HL-60 (cell line): ENCODE data around the gene CYYR1.

Experiments
- DNase-seq, 2 experiments: peaks; one replicate each; pipeline ENCODE4 v3.0.0-alpha.2; 2010 to 2020; ENCODE audit warnings: low read depth in 1 of 2, low spot score in 1 of 2
- H3K27ac ChIP-seq: fragments of 250-450 bp; sonication (Bioruptor Pico); replicated peaks from 2 replicates; pipeline ENCODE4 v1.5.1; 2020; ENCODE audit warnings: mild to moderate bottlenecking, moderate library complexity
- H3K27me3 ChIP-seq: fragments of 250-450 bp; sonication (Bioruptor Pico); 2 replicates; pipeline ENCODE4 v1.5.1; 2021; ENCODE audit warnings: mild to moderate bottlenecking, moderate library complexity; ENCODE audit not compliant: insufficient read depth, poor library complexity, severe bottlenecking
- H3K4me3 ChIP-seq: replicated peaks from 2 replicates; pipeline ENCODE4 v1.5.1; 2011; ENCODE audit warnings: mild to moderate bottlenecking, control low read depth, low read length; ENCODE audit not compliant: insufficient read depth
- GABPA ChIP-seq: IDR thresholded peaks from 2 replicates; pipeline ENCODE4 v1.6.1; 2012; ENCODE audit warnings: low read depth
- POLR2AphosphoS5 ChIP-seq: IDR thresholded peaks from 2 replicates; pipeline ENCODE4 v1.6.1; 2012; ENCODE audit warnings: low read depth
- SPI1 ChIP-seq: IDR thresholded peaks from 2 replicates; pipeline ENCODE4 v1.6.1; 2012; ENCODE audit warnings: low read depth, mild to moderate bottlenecking, borderline replicate concordance
- TF ChIP-seq, protein P1 (sequence below): IDR thresholded peaks from 2 replicates; pipeline ENCODE4 v1.6.1; 2012; ENCODE audit warnings: low read depth; ENCODE audit not compliant: insufficient replicate concordance
- TF ChIP-seq, protein P2 (sequence below): IDR thresholded peaks from one replicate; pipeline ENCODE4 v1.5.1; 2011; ENCODE audit warnings: low read length, control low read depth, inconsistent platforms; ENCODE audit not compliant: insufficient read depth

The CYYR1 gene

DNA sequence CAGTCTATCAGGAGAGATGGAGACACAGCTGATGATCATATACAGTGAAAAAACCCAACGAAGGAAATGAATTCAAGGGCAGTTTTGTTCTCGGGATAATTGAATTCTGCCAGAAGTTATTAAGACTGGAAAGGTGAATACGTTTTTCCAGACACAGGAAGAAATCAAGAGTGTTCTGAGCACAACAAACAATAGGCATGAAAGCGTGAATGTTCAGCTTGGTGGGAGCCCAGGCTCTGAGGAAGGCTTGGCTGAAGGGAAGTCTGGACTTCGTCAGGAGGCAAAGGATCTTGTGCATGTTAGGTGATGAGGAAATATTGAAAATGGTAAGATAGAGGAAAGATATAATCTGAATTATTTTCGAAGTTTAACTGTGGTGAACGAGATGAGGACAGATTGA, 50.4 kb downstream of the CYYR1 start:
- H3K27ac ChIP-seq: no peak overlapping the region
- no peak for DNase-seq
- H3K4me3 ChIP-seq: no peak overlapping the region
- H3K27me3 ChIP-seq: no peaks in the 10 kb centered on the region
- TF ChIP-seq, protein P1, sequence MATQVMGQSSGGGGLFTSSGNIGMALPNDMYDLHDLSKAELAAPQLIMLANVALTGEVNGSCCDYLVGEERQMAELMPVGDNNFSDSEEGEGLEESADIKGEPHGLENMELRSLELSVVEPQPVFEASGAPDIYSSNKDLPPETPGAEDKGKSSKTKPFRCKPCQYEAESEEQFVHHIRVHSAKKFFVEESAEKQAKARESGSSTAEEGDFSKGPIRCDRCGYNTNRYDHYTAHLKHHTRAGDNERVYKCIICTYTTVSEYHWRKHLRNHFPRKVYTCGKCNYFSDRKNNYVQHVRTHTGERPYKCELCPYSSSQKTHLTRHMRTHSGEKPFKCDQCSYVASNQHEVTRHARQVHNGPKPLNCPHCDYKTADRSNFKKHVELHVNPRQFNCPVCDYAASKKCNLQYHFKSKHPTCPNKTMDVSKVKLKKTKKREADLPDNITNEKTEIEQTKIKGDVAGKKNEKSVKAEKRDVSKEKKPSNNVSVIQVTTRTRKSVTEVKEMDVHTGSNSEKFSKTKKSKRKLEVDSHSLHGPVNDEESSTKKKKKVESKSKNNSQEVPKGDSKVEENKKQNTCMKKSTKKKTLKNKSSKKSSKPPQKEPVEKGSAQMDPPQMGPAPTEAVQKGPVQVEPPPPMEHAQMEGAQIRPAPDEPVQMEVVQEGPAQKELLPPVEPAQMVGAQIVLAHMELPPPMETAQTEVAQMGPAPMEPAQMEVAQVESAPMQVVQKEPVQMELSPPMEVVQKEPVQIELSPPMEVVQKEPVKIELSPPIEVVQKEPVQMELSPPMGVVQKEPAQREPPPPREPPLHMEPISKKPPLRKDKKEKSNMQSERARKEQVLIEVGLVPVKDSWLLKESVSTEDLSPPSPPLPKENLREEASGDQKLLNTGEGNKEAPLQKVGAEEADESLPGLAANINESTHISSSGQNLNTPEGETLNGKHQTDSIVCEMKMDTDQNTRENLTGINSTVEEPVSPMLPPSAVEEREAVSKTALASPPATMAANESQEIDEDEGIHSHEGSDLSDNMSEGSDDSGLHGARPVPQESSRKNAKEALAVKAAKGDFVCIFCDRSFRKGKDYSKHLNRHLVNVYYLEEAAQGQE: no peak
- TF ChIP-seq POLR2AphosphoS5: no peak
- no peak for TF ChIP-seq SPI1
- TF ChIP-seq GABPA: no peak
- TF ChIP-seq, protein P2, sequence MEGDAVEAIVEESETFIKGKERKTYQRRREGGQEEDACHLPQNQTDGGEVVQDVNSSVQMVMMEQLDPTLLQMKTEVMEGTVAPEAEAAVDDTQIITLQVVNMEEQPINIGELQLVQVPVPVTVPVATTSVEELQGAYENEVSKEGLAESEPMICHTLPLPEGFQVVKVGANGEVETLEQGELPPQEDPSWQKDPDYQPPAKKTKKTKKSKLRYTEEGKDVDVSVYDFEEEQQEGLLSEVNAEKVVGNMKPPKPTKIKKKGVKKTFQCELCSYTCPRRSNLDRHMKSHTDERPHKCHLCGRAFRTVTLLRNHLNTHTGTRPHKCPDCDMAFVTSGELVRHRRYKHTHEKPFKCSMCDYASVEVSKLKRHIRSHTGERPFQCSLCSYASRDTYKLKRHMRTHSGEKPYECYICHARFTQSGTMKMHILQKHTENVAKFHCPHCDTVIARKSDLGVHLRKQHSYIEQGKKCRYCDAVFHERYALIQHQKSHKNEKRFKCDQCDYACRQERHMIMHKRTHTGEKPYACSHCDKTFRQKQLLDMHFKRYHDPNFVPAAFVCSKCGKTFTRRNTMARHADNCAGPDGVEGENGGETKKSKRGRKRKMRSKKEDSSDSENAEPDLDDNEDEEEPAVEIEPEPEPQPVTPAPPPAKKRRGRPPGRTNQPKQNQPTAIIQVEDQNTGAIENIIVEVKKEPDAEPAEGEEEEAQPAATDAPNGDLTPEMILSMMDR: no peak

DNA sequence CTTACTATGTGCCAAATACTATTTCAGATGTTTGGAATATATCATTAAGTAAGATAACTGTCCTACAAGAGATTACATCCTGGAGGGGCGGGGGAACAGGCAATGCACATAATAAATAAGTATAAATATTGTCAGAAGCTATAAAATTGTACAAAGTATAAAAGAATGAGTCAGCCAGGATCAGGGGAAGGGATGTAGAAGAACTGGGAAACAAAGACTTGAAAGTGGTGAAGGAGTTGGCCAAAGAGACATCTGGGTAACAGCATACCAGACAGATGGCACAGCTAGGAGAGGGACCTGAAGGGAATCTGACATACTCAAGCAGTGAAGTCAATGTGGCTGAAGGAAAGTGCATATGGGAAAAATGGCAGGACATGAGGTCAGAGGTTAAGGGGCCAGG, 53.9 kb downstream of the CYYR1 start:
- Histone ChIP-seq H3K27ac (no peak overlapping the region), H3K4me3 (no peak overlapping the region), H3K27me3 (no peaks in the 10 kb centered on the region)
- TF ChIP-seq, protein P1: no peak
- TF ChIP-seq, protein P2: no peak
- no peak for TF ChIP-seq POLR2AphosphoS5
- no peak for TF ChIP-seq SPI1
- no peak for TF ChIP-seq GABPA
- DNase-seq: no peak

GRCh38 chr21:26515257-26515656, 57.8 kb downstream of the CYYR1 start:
- Histone ChIP-seq H3K27ac (no peak overlapping the region), H3K4me3 (no peak overlapping the region), H3K27me3 (no peaks in the 10 kb centered on the region)
- DNase-seq: no peak
- TF ChIP-seq, protein P1: no peak
- TF ChIP-seq GABPA (no peak), POLR2AphosphoS5 (no peak), SPI1 (no peak)
- TF ChIP-seq, protein P2: no peak
